Measurements from ENCODE around the gene PTPN2. TPM values are rescaled to one million over a fixed set of nuclear protein-coding genes. Genes with fewer than 3 reads are reported as not detected.

The PTPN2 gene
- total and polyA plus RNA-seq, 2 experiments from 2014 or later = 49.9 to 65.5 TPM

GRCh38 chr18:12821408-12821807 is 62.6 kb downstream of the PTPN2 start:
- DNase-seq (ENCODE audit: low spot score) = peak; percentile 74
- H3K9me3 Mint-ChIP-seq = no peaks in the 10 kb centered on the region
- peak; percentile 96 for ATAC-seq

More at GRCh38 chr18:12821408-12821807, 62.6 kb downstream of the PTPN2 start:
- Histone ChIP-seq H3F3A (replicated peaks; ENCODE audit: low read depth) (no peaks in the 10 kb centered on the region), H3K79me2 (replicated peaks; ENCODE audit: insufficient read depth) (no peaks in the 10 kb centered on the region; the same call in 1 of the 2 replicates), H3K4me3 (no peak overlapping the region), H2AFZ (no peak overlapping the region), H3K27ac (ENCODE audit: low read depth) (peak overlapping the region; percentile 69), H3K4me2 (peak overlapping the region; percentile 53), H3K36me3 (ENCODE audit: insufficient read depth) (no peaks in the 10 kb centered on the region; the same call in 1 of the 2 replicates), H3K4me1 (ENCODE audit: insufficient read depth) (peaks cover 29% of the 10 kb centered on the region), H3K9me2 (ENCODE audit: insufficient read depth) (no peaks in the 10 kb centered on the region), H3K27me3 (ENCODE audit: insufficient read depth) (no peaks in the 10 kb centered on the region), H4K20me1 (replicated peaks; ENCODE audit: insufficient read depth) (peaks cover 7% of the 10 kb centered on the region)
- Mint-ChIP-seq H3K27me3 (ENCODE audit: insufficient read depth, low read depth, poor library complexity) (no peaks in the 10 kb centered on the region), H3K27ac (peak overlapping the region; percentile 61), H3K4me3 (peak overlapping the region; percentile 44), H3K36me3 (ENCODE audit: low read depth) (peaks cover 36% of the 10 kb centered on the region), H3K4me1 (peaks cover 34% of the 10 kb centered on the region)
- TF ChIP-seq POLR2AphosphoS5 (IDR thresholded peaks at IDR 0.05; ENCODE audit: low read depth) (no peak), EZH2 (IDR thresholded peaks at IDR 0.05; ENCODE audit: low read depth, unreplicated experiment) (no peak), ZNF331 (CRISPR knock-in tag; IDR thresholded peaks at IDR 0.05; ENCODE audit: low read depth) (no peak), EZH2phosphoT487 (IDR thresholded peaks at IDR 0.05; ENCODE audit: unreplicated experiment) (no peak), CREB1 (CRISPR knock-in tag; IDR thresholded peaks at IDR 0.05; ENCODE audit: low read depth) (no peak), CTCF (conservative IDR thresholded peaks at IDR 0.05; ENCODE audit: low read depth in 2 of 2) (no peak), STAT1 (IDR thresholded peaks at IDR 0.05; ENCODE audit: unreplicated experiment) (no peak), ETS1 (IDR thresholded peaks at IDR 0.05) (no peak), NANOG (IDR thresholded peaks at IDR 0.05; ENCODE audit: borderline replicate concordance) (no peak), JUNB (IDR thresholded peaks at IDR 0.05; ENCODE audit: unreplicated experiment) (no peak), ZNF114 (CRISPR knock-in tag; IDR thresholded peaks at IDR 0.05) (no peak)
- TF ChIP-seq, protein P1, sequence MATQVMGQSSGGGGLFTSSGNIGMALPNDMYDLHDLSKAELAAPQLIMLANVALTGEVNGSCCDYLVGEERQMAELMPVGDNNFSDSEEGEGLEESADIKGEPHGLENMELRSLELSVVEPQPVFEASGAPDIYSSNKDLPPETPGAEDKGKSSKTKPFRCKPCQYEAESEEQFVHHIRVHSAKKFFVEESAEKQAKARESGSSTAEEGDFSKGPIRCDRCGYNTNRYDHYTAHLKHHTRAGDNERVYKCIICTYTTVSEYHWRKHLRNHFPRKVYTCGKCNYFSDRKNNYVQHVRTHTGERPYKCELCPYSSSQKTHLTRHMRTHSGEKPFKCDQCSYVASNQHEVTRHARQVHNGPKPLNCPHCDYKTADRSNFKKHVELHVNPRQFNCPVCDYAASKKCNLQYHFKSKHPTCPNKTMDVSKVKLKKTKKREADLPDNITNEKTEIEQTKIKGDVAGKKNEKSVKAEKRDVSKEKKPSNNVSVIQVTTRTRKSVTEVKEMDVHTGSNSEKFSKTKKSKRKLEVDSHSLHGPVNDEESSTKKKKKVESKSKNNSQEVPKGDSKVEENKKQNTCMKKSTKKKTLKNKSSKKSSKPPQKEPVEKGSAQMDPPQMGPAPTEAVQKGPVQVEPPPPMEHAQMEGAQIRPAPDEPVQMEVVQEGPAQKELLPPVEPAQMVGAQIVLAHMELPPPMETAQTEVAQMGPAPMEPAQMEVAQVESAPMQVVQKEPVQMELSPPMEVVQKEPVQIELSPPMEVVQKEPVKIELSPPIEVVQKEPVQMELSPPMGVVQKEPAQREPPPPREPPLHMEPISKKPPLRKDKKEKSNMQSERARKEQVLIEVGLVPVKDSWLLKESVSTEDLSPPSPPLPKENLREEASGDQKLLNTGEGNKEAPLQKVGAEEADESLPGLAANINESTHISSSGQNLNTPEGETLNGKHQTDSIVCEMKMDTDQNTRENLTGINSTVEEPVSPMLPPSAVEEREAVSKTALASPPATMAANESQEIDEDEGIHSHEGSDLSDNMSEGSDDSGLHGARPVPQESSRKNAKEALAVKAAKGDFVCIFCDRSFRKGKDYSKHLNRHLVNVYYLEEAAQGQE (IDR thresholded peaks at IDR 0.05; ENCODE audit: unreplicated experiment) = no peak

Data from GM23338 (cell line).